K562 (cell line): ENCODE measurements around the gene TRIO. TPM values are rescaled to one million over a fixed set of nuclear protein-coding genes. Genes with fewer than 3 reads are reported as not detected.

ENCODE experiments used
- ATAC-seq: fragments of 200-7000 bp; cut with Tn5 transposase; 3 replicates; pipeline ENCODE4 v1.9.1; 2020; ENCODE audit warnings: moderate library complexity
- BruUV-seq: library from RNA; stranded (reverse); fragments of 400-500 nt; replicated peaks from 2 replicates; lab custom pipeline; 2021; lab: Mats Ljungman, UMichigan
- CTCF ChIA-PET: fragments of 300-600 bp; formaldehyde crosslinking; extraction: SDS; loops from one replicate; lab custom pipeline; 2021; ENCODE audit warnings: low intra/inter-chr PET ratio; lab: Yijun Ruan, JAX
- POLR2A ChIA-PET: fragments of 300-600, 350-650 bp; sonication (Branson Sonifier 250); formaldehyde crosslinking; extraction: SDS; loops from one replicate; lab custom pipeline; 2021; ENCODE audit warnings: antibody characterized with exemption, inconsistent platforms; lab: Yijun Ruan, JAX
- DNase-seq, 4 experiments: peaks; one replicate each; pipeline versions ENCODE4 v3.0.0 to v3.0.0-alpha.2; 2011 to 2018; ENCODE audit warnings: low spot score in 3 of 4, mixed read lengths in 3 of 4; ENCODE audit errors: extremely low read depth in 1 of 4
- FAIRE-seq: peaks from 2 replicates; lab custom pipeline; 2011; peaks lifted over from hg19 to GRCh38; lab: Jason Lieb, UNC
- H2AFZ ChIP-seq: 2 replicates; pipeline ENCODE4 v1.6.0; 2011; ENCODE audit warnings: low read depth, low read length, control low read depth, inconsistent platforms
- H3K27ac ChIP-seq: fragments of 200-600 bp; 3 replicates; pipeline ENCODE4 v1.8.0; 2011; ENCODE audit warnings: low read depth, mild to moderate bottlenecking, control low read depth, inconsistent platforms, low read length, moderate library complexity, mixed read lengths; ENCODE audit errors: extremely low read depth
- H3K27me3 ChIP-seq, 2 experiments: fragments of 300-600 bp in 1 of 2; 2 replicates in 1 of 2; 3 replicates in 1 of 2; pipeline versions ENCODE4 v1.6.0 to v1.8.0; 2011; ENCODE audit warnings: inconsistent platforms in 2 of 2, low read length in 2 of 2, mild to moderate bottlenecking in 1 of 2, mixed read lengths in 1 of 2, moderate library complexity in 1 of 2; ENCODE audit not compliant: control insufficient read depth in 2 of 2, insufficient read depth in 2 of 2
- H3K36me3 ChIP-seq: fragments of 300-600 bp; 3 replicates; pipeline ENCODE4 v1.8.0; 2011; ENCODE audit warnings: mild to moderate bottlenecking, low read length, inconsistent platforms; ENCODE audit not compliant: control insufficient read depth, insufficient read depth
- H3K4me1 ChIP-seq, 2 experiments: fragments of 200-600 bp in 1 of 2; replicated peaks in 1 of 2; 2 replicates in 1 of 2; 3 replicates in 1 of 2; pipeline versions ENCODE4 v1.5.1 to v1.8.0; 2011; ENCODE audit warnings: inconsistent platforms in 2 of 2, low read length in 2 of 2, mild to moderate bottlenecking in 1 of 2, mixed read lengths in 1 of 2, moderate library complexity in 1 of 2; ENCODE audit not compliant: control insufficient read depth in 2 of 2, insufficient read depth in 2 of 2
- H3K4me2 ChIP-seq: 2 replicates; pipeline ENCODE4 v1.6.1; 2011; ENCODE audit warnings: low read length, control low read depth, inconsistent platforms, mixed read lengths; ENCODE audit not compliant: insufficient read depth
- H3K4me3 ChIP-seq: fragments of 200-600 bp; sonication (generic), shearing (Covaris generic); 2 replicates; pipeline ENCODE4 v1.5.1; 2016; ENCODE audit warnings: control low read depth, inconsistent platforms
- H3K79me2 ChIP-seq: fragments of 200-600 bp; 3 replicates; pipeline ENCODE4 v1.8.0; 2011; ENCODE audit warnings: low read length, inconsistent platforms; ENCODE audit not compliant: control insufficient read depth, insufficient read depth
- H3K9ac ChIP-seq, 2 experiments: 2 replicates each; pipeline versions ENCODE4 v1.6.0 to v1.6.1; 2011; ENCODE audit warnings: low read depth in 2 of 2, low read length in 2 of 2, control low read depth in 1 of 2, inconsistent platforms in 1 of 2, mild to moderate bottlenecking in 1 of 2, mixed read lengths in 1 of 2; ENCODE audit not compliant: insufficient read depth in 1 of 2
- H3K9me1 ChIP-seq: one replicate; pipeline ENCODE4 v1.6.0; 2011; ENCODE audit warnings: inconsistent platforms, mild to moderate bottlenecking, low read length, moderate library complexity; ENCODE audit not compliant: control insufficient read depth, insufficient read depth
- H3K9me3 ChIP-seq: replicated peaks from 2 replicates; pipeline ENCODE4 v1.5.1; 2011; ENCODE audit warnings: low read depth, low read length, inconsistent platforms; ENCODE audit not compliant: control insufficient read depth, insufficient read depth
- H4K20me1 ChIP-seq: replicated peaks from 2 replicates; pipeline ENCODE4 v1.6.1; 2011; ENCODE audit warnings: low read length, inconsistent platforms, mixed read lengths; ENCODE audit not compliant: control insufficient read depth, insufficient read depth
- GATAD2A ChIP-seq: fragments of 450-650 bp; IDR thresholded peaks from 2 replicates; pipeline ENCODE4 v1.6.1; 2017
- PPARD ChIP-seq: fragments of 250-450 bp; sonication (Bioruptor Pico); IDR thresholded peaks from 2 replicates; pipeline ENCODE4 v1.8.0; 2022; ENCODE audit warnings: inconsistent platforms, mild to moderate bottlenecking, moderate library complexity
- PYGO2 ChIP-seq: fragments of 450-650 bp; IDR thresholded peaks from 2 replicates; pipeline ENCODE4 v1.6.1; 2016; ENCODE audit warnings: mild to moderate bottlenecking, missing genetic modification characterization, moderate library complexity, missing compliant biosample characterization
- WGBS: fragments of 100-300 bp; shearing (Covaris generic); methylation state at CpG from one replicate; pipeline ENCODE4 v1.1.6; 2016; ENCODE audit warnings: low coverage, mixed read lengths; ENCODE audit not compliant: insufficient coverage; ENCODE audit errors: missing lambda C conversion rate; 5-methylcytosine and 5-hydroxymethylcytosine counted together
- in situ Hi-C: fragments of 300-500 bp; cut with MboI; formaldehyde crosslinking; loops from 4 replicates; pipeline ENCODE4 v1.15.0; 2018; ENCODE audit warnings: inconsistent platforms, mixed read lengths
- intact Hi-C: fragments of 100-400 bp; cut with micrococcal nuclease; formaldehyde crosslinking; loops from 2 replicates; pipeline ENCODE4 v1.14.2; 2022
- polyA plus RNA-seq, 8 experiments: library from polyadenylated mRNA; depleted of rRNA in 4 of 8; stranded (reverse) in 5 of 8; unstranded in 3 of 8; fragments of >200 nt; fragmentation: Nextera tagmentation in 2 of 8; fragmentation: Illumina TruSeq in 1 of 8; extraction: Ambion mirVana in 2 of 8; extraction: Trizol in 1 of 8; gene quantifications; 2 replicates each; pipeline versions ENCODE4 v1.2.1 to v1.2.3, GENCODE V29; 2011 to 2014; ENCODE audit warnings: inconsistent platforms in 1 of 8, missing spikeins in 1 of 8
- total RNA-seq, 7 experiments: library from RNA; depleted of rRNA in 6 of 7; stranded (reverse); fragments of >200 nt in 6 of 7; fragmentation: Illumina TruSeq in 2 of 7; extraction: Trizol in 2 of 7; gene quantifications; 2 replicates each; pipeline versions ENCODE4 v1.2.1 to v1.2.3, GENCODE V29; 2011 to 2021; ENCODE audit warnings: low replicate concordance in 1 of 7
- TF ChIP-seq, protein P1 (sequence below): fragments of 450-650 bp; IDR thresholded peaks from 2 replicates; pipeline ENCODE4 v1.6.1; 2016; ENCODE audit warnings: low read depth, mild to moderate bottlenecking, moderate library complexity
- TF ChIP-seq, protein P2 (sequence below): fragments of 250-450 bp; sonication (Bioruptor Pico); IDR thresholded peaks from 2 replicates; pipeline ENCODE4 v1.8.0; 2022; ENCODE audit warnings: moderate library complexity, mild to moderate bottlenecking, inconsistent platforms

Gene TRIO
- total and polyA plus RNA-seq, 9 of the 15 experiments (the other 6 are each of a cell fraction or from before 2014, with no cell fraction given) = 0.24 to 5.0 (median 1.1) TPM

DNA sequence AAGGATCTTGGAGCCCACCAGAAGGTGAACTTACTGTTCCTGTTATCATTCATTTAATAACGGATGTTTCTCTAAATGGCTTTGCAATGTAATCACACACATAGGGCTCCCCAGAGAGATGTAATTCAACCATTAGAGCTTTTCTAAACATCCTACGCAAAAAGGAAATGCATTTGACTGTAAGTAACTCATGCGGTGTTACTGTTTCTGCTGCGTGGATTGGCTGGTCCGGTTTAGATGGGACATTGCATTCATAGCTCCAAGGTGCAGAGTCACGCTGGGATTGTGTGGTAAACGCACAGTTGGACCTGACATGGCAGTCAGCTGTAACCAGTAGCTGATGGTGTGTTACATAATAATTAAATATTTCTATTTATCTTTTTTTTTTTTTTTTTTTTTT, 252.9 kb downstream of the TRIO start (continued):
- TF ChIP-seq PPARD (CRISPR knock-in tag) = no peak
- TF ChIP-seq, protein P1, sequence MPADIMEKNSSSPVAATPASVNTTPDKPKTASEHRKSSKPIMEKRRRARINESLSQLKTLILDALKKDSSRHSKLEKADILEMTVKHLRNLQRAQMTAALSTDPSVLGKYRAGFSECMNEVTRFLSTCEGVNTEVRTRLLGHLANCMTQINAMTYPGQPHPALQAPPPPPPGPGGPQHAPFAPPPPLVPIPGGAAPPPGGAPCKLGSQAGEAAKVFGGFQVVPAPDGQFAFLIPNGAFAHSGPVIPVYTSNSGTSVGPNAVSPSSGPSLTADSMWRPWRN = no peak
- TF ChIP-seq, all 486 proteins: peak for 0

DNA sequence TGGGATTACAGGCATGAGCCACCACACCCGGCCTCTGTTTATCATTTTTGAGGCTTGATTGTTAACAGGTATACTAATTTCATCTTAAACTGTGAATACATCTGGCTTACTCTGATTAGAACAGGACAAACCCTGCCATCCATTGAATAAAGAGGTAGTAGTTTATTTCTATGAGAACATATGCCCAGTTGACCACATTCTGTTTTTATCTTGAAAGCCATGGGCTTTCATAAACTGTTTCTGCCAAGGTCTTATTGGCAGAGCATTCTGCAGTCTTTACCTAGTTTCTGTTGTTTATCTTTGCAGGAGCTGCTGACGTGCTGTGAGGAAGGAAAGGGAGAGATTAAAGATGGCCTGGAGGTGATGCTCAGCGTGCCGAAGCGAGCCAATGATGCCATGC, 253.6 kb downstream of the TRIO start:
- Histone ChIP-seq H3K36me3 (no peaks in the 10 kb centered on the region), H3K9me1 (no peaks in the 10 kb centered on the region), H2AFZ (no peak overlapping the region), H3K4me2 (no peak overlapping the region), H3K27ac (no peak overlapping the region), H3K79me2 (no peaks in the 10 kb centered on the region), H3K4me1 (no peaks in the 10 kb centered on the region), H3K27me3 (peaks cover 0 to 13% of the 10 kb centered on the region in 2 experiments; a peak in 2 of 5 replicates), H3K9ac (no peak overlapping the region), H4K20me1 (no peaks in the 10 kb centered on the region), H3K9me3 (no peaks in the 10 kb centered on the region), H3K4me3 (no peak overlapping the region)
- intact Hi-C loops (no loop called here), in situ Hi-C loops (no loop called here)
- ChIA-PET CTCF (no interaction called here), POLR2A (interaction anchor here (0.6 to 0.7 kb wide), 2 partner anchors 20 to 22 kb away, joined by 3 to 4 read pairs; no protein-coding TSS in a partner anchor)
- TF ChIP-seq PYGO2 (tag) = no peak
- TF ChIP-seq, protein P2, sequence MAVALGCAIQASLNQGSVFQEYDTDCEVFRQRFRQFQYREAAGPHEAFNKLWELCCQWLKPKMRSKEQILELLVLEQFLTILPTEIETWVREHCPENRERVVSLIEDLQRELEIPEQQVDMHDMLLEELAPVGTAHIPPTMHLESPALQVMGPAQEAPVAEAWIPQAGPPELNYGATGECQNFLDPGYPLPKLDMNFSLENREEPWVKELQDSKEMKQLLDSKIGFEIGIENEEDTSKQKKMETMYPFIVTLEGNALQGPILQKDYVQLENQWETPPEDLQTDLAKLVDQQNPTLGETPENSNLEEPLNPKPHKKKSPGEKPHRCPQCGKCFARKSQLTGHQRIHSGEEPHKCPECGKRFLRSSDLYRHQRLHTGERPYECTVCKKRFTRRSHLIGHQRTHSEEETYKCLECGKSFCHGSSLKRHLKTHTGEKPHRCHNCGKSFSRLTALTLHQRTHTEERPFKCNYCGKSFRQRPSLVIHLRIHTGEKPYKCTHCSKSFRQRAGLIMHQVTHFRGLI (CRISPR knock-in tag) = no peak
- no peak for TF ChIP-seq GATAD2A
- BruUV-seq = no TSS peak
- no peak for DNase-seq
- FAIRE-seq = no peak
- no peak for ATAC-seq
- 0% methylated on average over 5 of the region's 5 CpGs for WGBS
